Stomach smooth muscle (tissue), 2 donors: Measurements from ENCODE around the gene ERFL.

Experiments
- H3K27ac ChIP-seq: one replicate; pipeline ENCODE4 v1.7.0; 2013; ENCODE audit warnings: mild to moderate bottlenecking, low read length, inconsistent platforms
- H3K27me3 ChIP-seq, 2 donors: one replicate each; pipeline ENCODE4 v1.7.0; 2013; ENCODE audit warnings: low read length in 2 of 2; ENCODE audit not compliant: insufficient read depth in 2 of 2, control insufficient read depth in 1 of 2
- H3K36me3 ChIP-seq, 2 donors: one replicate each; pipeline ENCODE4 v1.7.0; 2013; ENCODE audit warnings: low read length in 2 of 2; ENCODE audit not compliant: control insufficient read depth in 2 of 2, insufficient read depth in 2 of 2
- H3K4me1 ChIP-seq: one replicate; pipeline ENCODE4 v1.7.0; 2013; ENCODE audit warnings: low read length; ENCODE audit not compliant: control insufficient read depth, insufficient read depth
- H3K4me3 ChIP-seq, 2 donors: one replicate each; pipeline ENCODE4 v1.7.0; 2013; ENCODE audit warnings: low read length in 2 of 2
- H3K9ac ChIP-seq, 2 donors: one replicate each; pipeline ENCODE4 v1.7.0; 2013; ENCODE audit warnings: low read length in 2 of 2, mild to moderate bottlenecking in 1 of 2
- H3K9me3 ChIP-seq, 2 donors: one replicate each; pipeline ENCODE4 v1.7.0; 2013; ENCODE audit warnings: low read length in 2 of 2; ENCODE audit not compliant: control insufficient read depth in 2 of 2
- donor health status: healthy.
- donor health status: Pancreatic carcinoma.

The ERFL gene

GRCh38 chr19:41911889-41912731 is 16.1 kb downstream of the ERFL start:
- H3K9ac ChIP-seq, result no peak overlapping the region
- H3K4me1 ChIP-seq, result peaks cover 5% of the 10 kb centered on the region
- no peak overlapping the region for H3K4me3 ChIP-seq
- no peaks in the 10 kb centered on the region for H3K36me3 ChIP-seq
- H3K27me3 ChIP-seq, result peaks cover 49 to 52% of the 10 kb centered on the region in 2 donors
- H3K9me3 ChIP-seq, result no peaks in the 10 kb centered on the region
- H3K27ac ChIP-seq, result no peak overlapping the region

DNA sequence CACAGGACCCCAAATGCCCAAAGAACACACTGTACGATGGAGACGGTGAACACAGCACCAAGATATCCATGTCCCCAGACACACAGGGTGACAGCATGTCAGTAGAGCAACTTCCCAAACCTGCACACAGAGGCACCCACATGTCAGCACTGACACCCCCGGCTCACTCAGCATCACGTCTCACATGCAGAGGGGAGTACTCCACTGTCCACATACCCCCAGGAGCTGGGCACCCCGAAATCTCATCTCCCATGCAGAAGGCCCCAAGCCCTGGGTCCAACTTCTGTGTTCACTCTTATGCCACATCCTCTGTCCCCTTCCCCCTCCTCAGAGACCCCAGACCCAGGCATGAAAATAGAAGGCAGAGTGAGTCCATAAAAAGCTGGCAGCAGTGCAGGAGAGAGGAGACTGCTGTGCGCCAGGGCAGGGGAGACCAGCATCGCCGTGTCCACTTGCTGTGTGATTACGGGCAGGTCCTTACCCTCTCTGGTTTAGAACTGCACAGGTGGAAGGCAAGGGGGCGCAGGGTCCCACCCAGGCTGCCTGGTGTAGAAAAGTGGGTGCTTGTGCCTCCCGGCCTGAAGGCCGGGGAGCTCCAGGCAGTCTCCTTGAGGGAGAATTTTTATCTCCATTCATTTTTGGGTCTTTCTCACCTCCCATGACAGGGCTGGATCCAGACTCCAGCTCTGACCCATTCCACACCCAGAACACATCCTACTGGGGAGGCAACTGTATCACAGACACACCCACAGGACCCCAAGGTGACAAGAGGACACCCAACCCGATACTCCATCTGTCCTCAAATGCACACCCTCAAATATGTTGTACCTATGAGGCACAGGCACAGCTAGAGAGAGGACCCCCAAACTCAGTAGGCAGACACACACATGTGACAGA is 17.0 kb downstream of the ERFL start:
- Histone ChIP-seq H3K4me1 (peaks cover 5% of the 10 kb centered on the region), H3K9me3 (no peaks in the 10 kb centered on the region), H3K27me3 (peaks cover 41 to 44% of the 10 kb centered on the region in 2 donors), H3K4me3 (no peak overlapping the region), H3K9ac (no peak overlapping the region), H3K27ac (no peak overlapping the region), H3K36me3 (no peaks in the 10 kb centered on the region)

DNA sequence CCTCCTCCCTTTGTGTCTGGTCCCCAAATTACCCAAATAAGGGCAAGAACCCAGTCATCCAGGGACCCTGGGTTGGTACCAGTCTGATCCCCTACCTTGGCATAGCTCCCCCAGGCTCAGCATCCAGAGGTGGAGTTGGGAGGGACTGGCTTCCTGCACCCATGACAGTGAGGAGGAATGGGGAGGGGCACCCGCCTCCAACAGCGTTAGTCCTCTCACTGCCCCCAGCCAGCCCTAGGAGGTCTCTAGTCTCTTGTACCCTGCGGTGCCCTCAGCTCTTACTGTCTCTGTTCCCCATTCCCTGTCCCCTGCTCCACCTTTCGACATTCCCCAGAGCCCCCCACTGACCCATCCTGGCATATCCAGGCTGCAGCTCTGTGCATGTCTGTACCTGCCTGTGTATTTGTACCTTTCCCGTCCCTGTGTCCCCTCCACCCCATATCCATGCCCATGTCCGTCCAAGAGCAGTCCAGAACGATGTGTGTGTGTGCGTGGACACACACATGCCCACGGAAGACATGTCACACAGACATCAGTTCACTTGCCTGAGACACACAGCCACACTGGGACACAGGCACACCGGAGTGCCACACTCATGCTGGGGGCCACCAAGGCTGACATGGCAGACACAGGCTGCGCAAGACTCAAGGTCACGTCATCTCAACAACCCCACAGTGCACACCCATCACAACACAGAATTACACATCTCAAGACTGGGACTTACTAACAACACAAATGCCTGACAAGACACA is 17.8 kb downstream of the ERFL start:
- peaks cover 33 to 37% of the 10 kb centered on the region in 2 donors for H3K27me3 ChIP-seq
- no peak overlapping the region for H3K27ac ChIP-seq
- no peak overlapping the region for H3K4me3 ChIP-seq
- H3K36me3 ChIP-seq, result peaks cover 1 to 3% of the 10 kb centered on the region in 2 donors
- no peak overlapping the region for H3K9ac ChIP-seq
- no peaks in the 10 kb centered on the region for H3K9me3 ChIP-seq
- H3K4me1 ChIP-seq, result peaks cover 4% of the 10 kb centered on the region

GRCh38 chr19:41909706-41910105 is 18.5 kb downstream of the ERFL start:
- H3K9ac ChIP-seq, result no peak overlapping the region
- H3K36me3 ChIP-seq, result peaks cover 5 to 8% of the 10 kb centered on the region in 2 donors
- peaks cover 28 to 34% of the 10 kb centered on the region in 2 donors for H3K27me3 ChIP-seq
- H3K9me3 ChIP-seq, result no peaks in the 10 kb centered on the region
- H3K27ac ChIP-seq, result no peak overlapping the region
- no peak overlapping the region for H3K4me3 ChIP-seq
- no peaks in the 10 kb centered on the region for H3K4me1 ChIP-seq

GRCh38 chr19:41908724-41909464 is 19.4 kb downstream of the ERFL start:
- no peaks in the 10 kb centered on the region for H3K4me1 ChIP-seq
- no peaks in the 10 kb centered on the region for H3K9me3 ChIP-seq
- H3K36me3 ChIP-seq, result peaks cover 11 to 16% of the 10 kb centered on the region in 2 donors
- peaks cover 22 to 29% of the 10 kb centered on the region in 2 donors for H3K27me3 ChIP-seq
- no peak overlapping the region for H3K27ac ChIP-seq
- no peak overlapping the region for H3K4me3 ChIP-seq
- no peak overlapping the region for H3K9ac ChIP-seq

- H3K4me1 ChIP-seq, result no peaks in the 10 kb centered on the region
- no peak overlapping the region for H3K27ac ChIP-seq
- H3K9me3 ChIP-seq, result no peaks in the 10 kb centered on the region
- peaks cover 15 to 23% of the 10 kb centered on the region in 2 donors for H3K27me3 ChIP-seq
- H3K4me3 ChIP-seq, result no peak overlapping the region
- H3K36me3 ChIP-seq, result peaks cover 16 to 24% of the 10 kb centered on the region in 2 donors
- H3K9ac ChIP-seq, result no peak overlapping the region
These were observed 20.1 kb downstream of the ERFL start for GRCh38 chr19:41907994-41908615.

- Histone ChIP-seq H3K9ac (no peak overlapping the region), H3K9me3 (no peaks in the 10 kb centered on the region), H3K4me1 (no peaks in the 10 kb centered on the region), H3K27ac (no peak overlapping the region), H3K27me3 (peaks cover 11 to 19% of the 10 kb centered on the region in 2 donors), H3K4me3 (no peak overlapping the region), H3K36me3 (peaks cover 25 to 33% of the 10 kb centered on the region in 2 donors)
These were observed 21.2 kb downstream of the ERFL start for GRCh38 chr19:41906916-41907680.

GRCh38 chr19:41906271-41906670 is 22.0 kb downstream of the ERFL start:
- H3K9me3 ChIP-seq, result no peaks in the 10 kb centered on the region
- H3K27ac ChIP-seq, result no peak overlapping the region
- peaks cover 31 to 36% of the 10 kb centered on the region in 2 donors for H3K36me3 ChIP-seq

GRCh38 chr19:41905273-41906002 is 22.8 kb downstream of the ERFL start:
- Histone ChIP-seq H3K27me3 (peaks cover 4 to 5% of the 10 kb centered on the region in 2 donors), H3K4me1 (no peaks in the 10 kb centered on the region), H3K4me3 (no peak overlapping the region), H3K9me3 (no peaks in the 10 kb centered on the region), H3K9ac (no peak overlapping the region), H3K27ac (no peak overlapping the region), H3K36me3 (peaks cover 32 to 37% of the 10 kb centered on the region in 2 donors)

More at GRCh38 chr19:41906271-41906670, 22.0 kb downstream of the ERFL start:
- H3K9ac ChIP-seq, result no peak overlapping the region
- no peak overlapping the region for H3K4me3 ChIP-seq
- H3K27me3 ChIP-seq, result peaks cover 5 to 11% of the 10 kb centered on the region in 2 donors
- H3K4me1 ChIP-seq, result no peaks in the 10 kb centered on the region
